ENCODE measurements around the gene OCSTAMP.

- TF ChIP-seq CTCF (IDR thresholded peaks at IDR 0.05 in 8 of 11, conservative IDR thresholded peaks at IDR 0.05 in 3 of 11) (no peak), POLR2A (IDR thresholded peaks at IDR 0.05) (no peak)
Measured at GRCh38 chr20:46551522-46552381, 1.3 kb upstream of the OCSTAMP start.
